Pancreas (tissue), 10 donors: ENCODE data around the gene MRPL51. TPM values are rescaled to one million over a fixed set of nuclear protein-coding genes. Genes with fewer than 3 reads are reported as not detected.

Experiments
- ATAC-seq, 4 donors: fragments of 200-7000 bp; cut with Tn5 transposase; one replicate each; pipeline versions ENCODE4 v1.8.0 to v1.9.1; 2020; ENCODE audit warnings: mild to moderate bottlenecking in 4 of 4, moderate library complexity in 4 of 4
- DNase-seq, 6 donors: peaks; one replicate each; pipeline ENCODE4 v3.0.0-alpha.2; 2020
- FAIRE-seq: peaks from 2 replicates; lab custom pipeline; 2012; peaks lifted over from hg19 to GRCh38; lab: Jason Lieb, UNC
- H3K27ac ChIP-seq, 4 donors: fragments of 200-600 bp; sonication (generic); 1 replicate in 3 of 4; 2 replicates in 1 of 4; pipeline versions ENCODE4 v1.5.0 to v1.8.0; 2020
- H3K27me3 ChIP-seq, 4 donors: fragments of 200-600 bp; one replicate each; pipeline ENCODE4 v1.8.0; 2021
- H3K36me3 ChIP-seq, 3 donors: fragments of 200-600 bp; sonication (generic) in 1 of 3; one replicate each; pipeline versions ENCODE4 v1.5.0 to v1.8.0; 2020 to 2021
- H3K4me1 ChIP-seq, 3 donors: fragments of 200-600 bp; one replicate each; pipeline ENCODE4 v1.8.0; 2021
- H3K4me3 ChIP-seq, 4 donors: fragments of 200-600 bp; sonication (generic) in 2 of 4; one replicate each; pipeline versions ENCODE4 v1.5.0 to v1.8.0; 2020 to 2021
- H3K9me3 ChIP-seq, 4 donors: fragments of 200-600 bp; one replicate each; pipeline ENCODE4 v1.8.0; 2021
- WGBS, 2 donors: extraction: QIAGEN DNeasy Blood & Tissue Kit; methylation state at CpG; one replicate each; pipeline ENCODE4 v1.1.7; 2013; 5-methylcytosine and 5-hydroxymethylcytosine counted together
- intact Hi-C, 3 donors: fragments of 100-400 bp; cut with DNase I; formaldehyde crosslinking; loops; one replicate each; pipeline versions ENCODE4 v1.11.1 to v1.14.2; 2022
- polyA plus RNA-seq, 2 donors: library from polyadenylated mRNA; stranded (reverse); fragments of 200-250 nt; gene quantifications; one replicate each; pipeline ENCODE4 v1.2.3, GENCODE V29; 2013
- total RNA-seq, 6 donors: library from RNA; stranded (reverse); fragmentation: NEBNext Ultra II Directional in 4 of 6; extraction: Animal tissue kit (Norgen Biotek cat#: 25700) in 4 of 6; gene quantifications; one replicate each; pipeline versions ENCODE4 v1.2.1 to v1.2.4, GENCODE V29; 2021 to 2023
- TF ChIP-seq, protein P1 (sequence below), 4 donors: fragments of 200-600 bp; sonication (generic) in 3 of 4; IDR thresholded peaks; one replicate each; pipeline versions ENCODE4 v1.5.0 to v1.8.0; 2021; ENCODE audit warnings: antibody characterized with exemption in 4 of 4
- donor health status: healthy with polysubstance abuse.
- donor health status: DM: no; HTN: no; CAD: no; lungs with moderate emphysema.
- donor health status: DM: no; HTN: no; CAD: no.
- donor health status: control.
- donor health status: control.
- donor health status: Bipolar disorder and iron deficiency.
- donor health status: DM: yes; HTN: yes; CAD: no.
- donor health status: DM: no; HTN: no; CAD: no.
- donor health status: DM: no; HTN: no; CAD: no.
- donor health status: DM: yes; HTN: yes; CAD: no.

The MRPL51 gene
- total and polyA plus RNA-seq, 8 donors = 30.6 to 79.7 (median 66.9) TPM

DNA sequence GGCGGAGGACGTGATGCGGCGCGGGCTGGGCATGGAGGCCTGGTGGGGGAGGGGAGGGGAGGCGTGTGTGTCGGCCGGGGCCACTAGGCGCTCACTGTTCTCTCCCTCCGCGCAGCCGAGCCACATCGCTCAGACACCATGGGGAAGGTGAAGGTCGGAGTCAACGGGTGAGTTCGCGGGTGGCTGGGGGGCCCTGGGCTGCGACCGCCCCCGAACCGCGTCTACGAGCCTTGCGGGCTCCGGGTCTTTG lies 41.6 kb upstream of the MRPL51 start:
- Histone ChIP-seq H3K27ac (peak overlapping the region; percentile 82 to 98 (median 89)), H3K4me3 (peak overlapping the region; percentile 94 to 99 (median 96)), H3K9me3 (no peaks in the 10 kb centered on the region), H3K4me1 (peaks cover 13 to 15% (median 15%) of the 10 kb centered on the region in 3 donors), H3K36me3 (peaks cover 3 to 23% (median 6%) of the 10 kb centered on the region in 3 donors), H3K27me3 (no peaks in the 10 kb centered on the region)
- ATAC-seq (peak; percentile 39 to 57 (median 44)), DNase-seq (peak in 1 of 6 donors; percentile 73), FAIRE-seq (no peak)
- intact Hi-C loops = no loop called here
- 0% methylated on average over 5 to 25 of the region's 25 CpGs for WGBS, 2 donors
- TF ChIP-seq, protein P1, sequence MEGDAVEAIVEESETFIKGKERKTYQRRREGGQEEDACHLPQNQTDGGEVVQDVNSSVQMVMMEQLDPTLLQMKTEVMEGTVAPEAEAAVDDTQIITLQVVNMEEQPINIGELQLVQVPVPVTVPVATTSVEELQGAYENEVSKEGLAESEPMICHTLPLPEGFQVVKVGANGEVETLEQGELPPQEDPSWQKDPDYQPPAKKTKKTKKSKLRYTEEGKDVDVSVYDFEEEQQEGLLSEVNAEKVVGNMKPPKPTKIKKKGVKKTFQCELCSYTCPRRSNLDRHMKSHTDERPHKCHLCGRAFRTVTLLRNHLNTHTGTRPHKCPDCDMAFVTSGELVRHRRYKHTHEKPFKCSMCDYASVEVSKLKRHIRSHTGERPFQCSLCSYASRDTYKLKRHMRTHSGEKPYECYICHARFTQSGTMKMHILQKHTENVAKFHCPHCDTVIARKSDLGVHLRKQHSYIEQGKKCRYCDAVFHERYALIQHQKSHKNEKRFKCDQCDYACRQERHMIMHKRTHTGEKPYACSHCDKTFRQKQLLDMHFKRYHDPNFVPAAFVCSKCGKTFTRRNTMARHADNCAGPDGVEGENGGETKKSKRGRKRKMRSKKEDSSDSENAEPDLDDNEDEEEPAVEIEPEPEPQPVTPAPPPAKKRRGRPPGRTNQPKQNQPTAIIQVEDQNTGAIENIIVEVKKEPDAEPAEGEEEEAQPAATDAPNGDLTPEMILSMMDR (IDR thresholded peaks at IDR 0.05) = no peak

GRCh38 chr12:6533923-6534694 lies 41.0 kb upstream of the MRPL51 start, which contains the start of gene GAPDH:
TSS of gene GAPDH (plus strand) at chr12:6534517. CDS start at chr12:6534833, 316 bp downstream.
- TF ChIP-seq, protein P1 (IDR thresholded peaks at IDR 0.05) = no peak
- ATAC-seq = peak; percentile 84 to 86 (median 86)
- H3K9me3 ChIP-seq = no peaks in the 10 kb centered on the region
- no peak for FAIRE-seq
- peak within 1 kb of the TSS; percentile 94 to 99 (median 96) for H3K4me3 ChIP-seq
- H3K4me1 ChIP-seq = peaks cover 13 to 15% (median 15%) of the 10 kb centered on the region in 3 donors
- DNase-seq = peak; percentile 86 to 96 (median 90)
- WGBS, 2 donors = 0 to 1% methylated on average over 60 to 62 of the region's 62 CpGs
- H3K36me3 ChIP-seq = peaks cover 3 to 28% (median 7%) of the 10 kb centered on the region in 3 donors
- peak within 1 kb of the TSS; percentile 82 to 98 (median 89) for H3K27ac ChIP-seq
- intact Hi-C loops = no loop called here
- no peaks in the 10 kb centered on the region for H3K27me3 ChIP-seq

DNA sequence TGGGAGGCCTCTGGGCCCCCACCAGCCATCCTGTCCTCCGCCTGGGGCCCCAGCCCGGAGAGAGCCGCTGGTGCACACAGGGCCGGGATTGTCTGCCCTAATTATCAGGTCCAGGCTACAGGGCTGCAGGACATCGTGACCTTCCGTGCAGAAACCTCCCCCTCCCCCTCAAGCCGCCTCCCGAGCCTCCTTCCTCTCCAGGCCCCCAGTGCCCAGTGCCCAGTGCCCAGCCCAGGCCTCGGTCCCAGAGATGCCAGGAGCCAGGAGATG lies 40.5 kb upstream of the MRPL51 start:
- no peak for FAIRE-seq
- peak overlapping the region; percentile 94 to 99 (median 96) for H3K4me3 ChIP-seq
- TF ChIP-seq, protein P1 (IDR thresholded peaks at IDR 0.05) = no peak
- no peaks in the 10 kb centered on the region for H3K9me3 ChIP-seq
- WGBS, 2 donors = 0 to 2% methylated on average over 5 to 9 of the region's 9 CpGs
- DNase-seq = peak in 4 of 6 donors; percentile 60 to 87 (median 74)
- H3K27me3 ChIP-seq = no peaks in the 10 kb centered on the region
- intact Hi-C loops = no loop called here
- peak; percentile 17 to 43 (median 30) for ATAC-seq
- H3K27ac ChIP-seq = peak overlapping the region; percentile 82 to 98 (median 89)
- peaks cover 3 to 33% (median 13%) of the 10 kb centered on the region in 3 donors for H3K36me3 ChIP-seq
- H3K4me1 ChIP-seq = peaks cover 13 to 15% (median 15%) of the 10 kb centered on the region in 3 donors

DNA sequence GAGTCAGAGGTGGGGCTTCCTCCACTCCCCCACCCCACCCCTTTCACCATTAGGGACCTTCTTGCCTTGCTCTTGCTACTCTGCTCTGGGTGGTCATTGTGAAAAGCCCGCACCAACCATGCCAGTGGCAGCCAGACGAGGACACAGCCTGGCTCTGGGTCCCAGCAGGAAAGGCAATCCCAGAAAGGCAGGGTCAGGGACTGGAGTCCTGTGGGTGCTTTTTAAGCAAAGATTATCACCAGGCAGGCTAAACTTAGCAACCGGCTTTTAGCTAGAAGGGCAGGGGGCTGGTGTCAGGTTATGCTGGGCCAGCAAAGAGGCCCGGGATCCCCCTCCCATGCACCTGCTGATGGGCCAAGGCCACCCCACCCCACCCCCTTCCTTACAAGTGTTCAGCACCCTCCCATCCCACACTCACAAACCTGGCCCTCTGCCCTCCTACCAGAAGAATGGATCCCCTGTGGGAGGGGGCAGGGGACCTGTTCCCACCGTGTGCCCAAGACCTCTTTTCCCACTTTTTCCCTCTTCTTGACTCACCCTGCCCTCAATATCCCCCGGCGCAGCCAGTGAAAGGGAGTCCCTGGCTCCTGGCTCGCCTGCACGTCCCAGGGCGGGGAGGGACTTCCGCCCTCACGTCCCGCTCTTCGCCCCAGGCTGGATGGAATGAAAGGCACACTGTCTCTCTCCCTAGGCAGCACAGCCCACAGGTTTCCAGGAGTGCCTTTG lies 40.0 kb upstream of the MRPL51 start:
- peaks cover 13 to 15% (median 15%) of the 10 kb centered on the region in 3 donors for H3K4me1 ChIP-seq
- 3 to 6% methylated on average over 13 to 14 of the region's 14 CpGs for WGBS, 2 donors
- TF ChIP-seq, protein P1 (IDR thresholded peaks at IDR 0.05) = no peak
- intact Hi-C loops = no loop called here
- DNase-seq = peak; percentile 47 to 82 (median 60)
- H3K27ac ChIP-seq = peak overlapping the region; percentile 82 to 98 (median 89)
- H3K27me3 ChIP-seq = no peaks in the 10 kb centered on the region
- no peak for FAIRE-seq
- H3K36me3 ChIP-seq = peaks cover 0 to 38% (median 16%) of the 10 kb centered on the region in 3 donors
- peak; percentile 42 to 64 (median 56) for ATAC-seq
- H3K9me3 ChIP-seq = no peaks in the 10 kb centered on the region
- peak overlapping the region; percentile 94 to 99 (median 96) for H3K4me3 ChIP-seq
